ENCODE results near the gene FBXW5.

Gene FBXW5

GRCh38 chr9:136944519-136945332, at the start of gene FBXW5, which contains the start of gene C8G:
Gene FBXW5, minus strand, starts transcription at chr9:136944738. Its CDS starts 655 bp downstream, at chr9:136944083.
Gene C8G, plus strand, starts transcription at chr9:136945243. Its CDS starts 78 bp downstream, at chr9:136945321.
- peak; percentile 92 for DNase-seq (ENCODE audit: low read depth)

GRCh38 chr9:136992819-136993369, 48.4 kb upstream of the FBXW5 start:
- DNase-seq (ENCODE audit: low read depth): no peak

- peak; percentile 90 for DNase-seq (ENCODE audit: low read depth)
These were observed 47.7 kb upstream of the FBXW5 start, which contains the start of gene PAXX for GRCh38 chr9:136991993-136992818. Gene PAXX, plus strand, starts transcription at chr9:136992422. Its CDS starts 22 bp downstream, at chr9:136992444.

GRCh38 chr9:136990242-136990911, 45.8 kb upstream of the FBXW5 start:
- no peak for DNase-seq (ENCODE audit: low read depth)

- DNase-seq (ENCODE audit: low read depth): no peak
These were observed 44.3 kb upstream of the FBXW5 start for GRCh38 chr9:136988872-136989271.

- no peak for DNase-seq (ENCODE audit: low read depth)
These were observed 41.3 kb upstream of the FBXW5 start for GRCh38 chr9:136985853-136986252.

- no peak for DNase-seq (ENCODE audit: low read depth)
These were observed 40.6 kb upstream of the FBXW5 start for GRCh38 chr9:136985027-136985602.

GRCh38 chr9:136984464-136985026, 40.0 kb upstream of the FBXW5 start:
- no peak for DNase-seq (ENCODE audit: low read depth)

- no peak for DNase-seq (ENCODE audit: low read depth)
These were observed 39.2 kb upstream of the FBXW5 start for GRCh38 chr9:136983656-136984314.

GRCh38 chr9:136983167-136983566, 38.6 kb upstream of the FBXW5 start:
- no peak for DNase-seq (ENCODE audit: low read depth)

- no peak for DNase-seq (ENCODE audit: low read depth)
These were observed 37.9 kb upstream of the FBXW5 start, which contains the start of gene LCNL1 for GRCh38 chr9:136982232-136983051. Gene LCNL1, plus strand, starts transcription at chr9:136982993. Its CDS starts 594 bp downstream, at chr9:136983587.

- DNase-seq (ENCODE audit: low read depth): peak; percentile 21
These were observed 37.2 kb upstream of the FBXW5 start for GRCh38 chr9:136981588-136982231.

- no peak for DNase-seq (ENCODE audit: low read depth)
These were observed 36.3 kb upstream of the FBXW5 start for GRCh38 chr9:136980669-136981478.

GRCh38 chr9:136979769-136980587, 35.4 kb upstream of the FBXW5 start:
- DNase-seq (ENCODE audit: low read depth): no peak

GRCh38 chr9:136978865-136979544, 34.5 kb upstream of the FBXW5 start:
- no peak for DNase-seq (ENCODE audit: low read depth)

- peak; percentile 63 for DNase-seq (ENCODE audit: low read depth)
These were observed 33.7 kb upstream of the FBXW5 start for GRCh38 chr9:136978073-136978864.

Measured in EH (cell line).